ENCODE results near the gene CCDC18. TPM values are rescaled to one million over a fixed set of nuclear protein-coding genes. Genes with fewer than 3 reads are reported as not detected.
"Not testable (repeated sequence)": the region's sequence is repeated elsewhere in the genome, so short reads cannot be mapped to it uniquely, and the experiment has no call there.

Gene CCDC18
- total RNA-seq, 1 experiment from 2014 or later = 7.1 TPM

DNA sequence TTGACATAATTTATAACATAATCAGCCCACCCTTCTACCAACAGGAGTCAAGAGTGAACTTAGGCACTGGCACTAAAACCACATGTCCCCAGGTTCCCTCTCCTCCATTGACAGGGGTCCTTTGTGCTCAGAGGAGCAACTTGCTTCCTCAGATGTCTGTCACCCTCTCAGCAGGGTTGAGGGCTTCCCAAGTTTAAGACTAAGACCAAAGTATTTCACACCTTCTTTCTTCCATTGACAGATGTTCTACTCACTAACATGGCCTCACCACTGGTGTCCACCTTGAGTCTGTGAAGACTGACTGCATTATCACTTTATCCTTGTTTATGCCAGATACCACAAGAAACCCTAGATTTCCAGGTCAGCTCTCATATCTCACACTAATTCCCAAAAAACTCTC, 56.5 kb downstream of the CCDC18 start:
- TF ChIP-seq CTCF (IDR thresholded peaks at IDR 0.05; ENCODE audit: insufficient read depth in 1 of 2, low read depth in 1 of 2, low read length in 1 of 2, severe bottlenecking in 1 of 2, unreplicated experiment in 1 of 2) = no peak
- intact Hi-C loops (cut with micrococcal nuclease; ENCODE audit: unreplicated experiment) = no loop called here
- Mint-ChIP-seq H3K4me3 (ENCODE audit: unreplicated experiment) (no peak overlapping the region), H3K36me3 (ENCODE audit: insufficient read depth, unreplicated experiment) (peaks cover 13% of the 10 kb centered on the region), H3K9me3 (ENCODE audit: unreplicated experiment) (no peaks in the 10 kb centered on the region), H3K27ac (ENCODE audit: unreplicated experiment) (no peak overlapping the region), H3K4me1 (ENCODE audit: low read depth, unreplicated experiment) (no peaks in the 10 kb centered on the region), H3K27me3 (ENCODE audit: insufficient read depth, unreplicated experiment) (no peaks in the 10 kb centered on the region)
- Histone ChIP-seq H3K9me3 (peaks cover 4% of the 10 kb centered on the region; the same call in 1 of the 2 replicates), H3K4me1 (no peaks in the 10 kb centered on the region), H3K4me3 (ENCODE audit: low read depth, low read length) (no peak overlapping the region), H3K27me3 (replicated peaks; ENCODE audit: control insufficient read depth, insufficient read depth, low read length) (no peaks in the 10 kb centered on the region), H3K36me3 (ENCODE audit: control insufficient read depth, insufficient read depth, low read length) (no peaks in the 10 kb centered on the region)
- BruUV-seq (replicated peaks) = no TSS peak
- POLR2A ChIA-PET = no interaction called here
- CTCF ChIA-PET = no interaction called here
- DNase-seq = no peak

DNA sequence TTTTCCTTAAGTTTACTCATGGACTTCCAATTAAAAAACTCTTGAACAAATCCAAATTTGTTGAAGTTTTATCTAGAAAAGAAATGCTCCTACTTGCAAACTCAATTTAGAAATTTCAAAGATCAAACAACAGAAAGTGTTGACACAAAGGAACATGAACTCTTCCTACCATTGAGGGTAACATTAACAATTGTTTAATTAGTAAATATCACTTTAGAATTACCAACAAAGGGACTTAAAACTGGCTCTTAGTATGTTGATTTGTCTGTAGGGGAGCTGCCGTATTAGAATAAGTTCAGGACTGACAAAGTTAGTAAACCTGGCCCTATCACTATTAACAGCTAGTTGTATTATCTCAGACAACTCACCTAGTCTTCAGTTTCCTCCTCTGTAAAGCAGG, 57.9 kb downstream of the CCDC18 start:
- H3K4me3 Mint-ChIP-seq (ENCODE audit: unreplicated experiment) = no peak overlapping the region
- POLR2A ChIA-PET = no interaction called here
- H3K4me1 Mint-ChIP-seq (ENCODE audit: low read depth, unreplicated experiment) = no peaks in the 10 kb centered on the region
- CTCF ChIA-PET = no interaction called here
- peaks cover 2% of the 10 kb centered on the region; the same call in 1 of the 2 replicates for H3K36me3 ChIP-seq (ENCODE audit: control insufficient read depth, insufficient read depth, low read length)
- H3K9me3 Mint-ChIP-seq (ENCODE audit: unreplicated experiment) = peaks cover 3% of the 10 kb centered on the region
- H3K27me3 ChIP-seq (replicated peaks; ENCODE audit: control insufficient read depth, insufficient read depth, low read length) = no peaks in the 10 kb centered on the region
- TF ChIP-seq CTCF (IDR thresholded peaks at IDR 0.05; ENCODE audit: insufficient read depth in 1 of 2, low read depth in 1 of 2, low read length in 1 of 2, severe bottlenecking in 1 of 2, unreplicated experiment in 1 of 2) = no peak
- no TSS peak for BruUV-seq (replicated peaks)
- no peak for DNase-seq
- peaks cover 8% of the 10 kb centered on the region; the same call in 1 of the 2 replicates for H3K9me3 ChIP-seq
- H3K36me3 Mint-ChIP-seq (ENCODE audit: insufficient read depth, unreplicated experiment) = peaks cover 19% of the 10 kb centered on the region
- no peak overlapping the region for H3K4me3 ChIP-seq (ENCODE audit: low read depth, low read length)
- H3K27ac Mint-ChIP-seq (ENCODE audit: unreplicated experiment) = no peak overlapping the region
- H3K4me1 ChIP-seq = no peaks in the 10 kb centered on the region
- H3K27me3 Mint-ChIP-seq (ENCODE audit: insufficient read depth, unreplicated experiment) = no peaks in the 10 kb centered on the region
- intact Hi-C loops (cut with micrococcal nuclease; ENCODE audit: unreplicated experiment) = no loop called here

- CTCF ChIA-PET = no interaction called here
- H3K36me3 Mint-ChIP-seq (ENCODE audit: insufficient read depth, unreplicated experiment) = peaks cover 17% of the 10 kb centered on the region
Measured at GRCh38 chr1:93239863-93240262, 59.3 kb downstream of the CCDC18 start.

DNA sequence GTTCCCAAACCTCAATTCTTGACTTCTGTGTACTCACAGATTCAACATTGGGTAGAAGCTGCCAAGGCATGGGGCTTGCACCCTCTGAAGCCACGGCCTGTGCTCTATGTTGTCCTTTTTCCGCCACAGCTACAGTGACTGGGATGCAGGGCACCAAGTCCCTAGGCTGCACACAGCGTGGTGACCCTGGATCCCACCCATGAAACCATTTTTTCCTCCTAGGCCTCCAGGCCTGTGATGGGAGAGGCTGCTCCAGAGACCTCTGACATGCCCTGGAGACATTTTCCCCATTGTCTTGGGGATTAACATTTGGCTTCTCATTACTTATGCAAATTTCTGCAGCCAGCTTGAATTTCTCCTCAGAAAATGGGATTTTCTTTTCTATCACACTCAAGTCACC, 62.7 kb downstream of the CCDC18 start:
- H3K36me3 ChIP-seq (ENCODE audit: control insufficient read depth, insufficient read depth, low read length); H3K4me3 ChIP-seq (ENCODE audit: low read depth, low read length); H3K9me3 ChIP-seq; H3K27me3 Mint-ChIP-seq (ENCODE audit: insufficient read depth, unreplicated experiment); CTCF ChIA-PET; H3K4me1 ChIP-seq; POLR2A ChIA-PET; H3K27ac Mint-ChIP-seq (ENCODE audit: unreplicated experiment); BruUV-seq (replicated peaks); H3K4me1 Mint-ChIP-seq (ENCODE audit: low read depth, unreplicated experiment); DNase-seq; intact Hi-C loops (cut with micrococcal nuclease; ENCODE audit: unreplicated experiment); H3K4me3 Mint-ChIP-seq (ENCODE audit: unreplicated experiment); H3K27me3 ChIP-seq (replicated peaks; ENCODE audit: control insufficient read depth, insufficient read depth, low read length): not testable (repeated sequence)
- Mint-ChIP-seq H3K36me3 (ENCODE audit: insufficient read depth, unreplicated experiment) (peaks cover 17% of the 10 kb centered on the region), H3K9me3 (ENCODE audit: unreplicated experiment) (peaks cover 10% of the 10 kb centered on the region)

More at GRCh38 chr1:93239863-93240262, 59.3 kb downstream of the CCDC18 start:
- H3K36me3 ChIP-seq (ENCODE audit: control insufficient read depth, insufficient read depth, low read length) = peaks cover 2% of the 10 kb centered on the region; the same call in 1 of the 2 replicates
- intact Hi-C loops (cut with micrococcal nuclease; ENCODE audit: unreplicated experiment) = no loop called here
- H3K4me1 ChIP-seq = no peaks in the 10 kb centered on the region
- H3K4me3 ChIP-seq (ENCODE audit: low read depth, low read length) = no peak overlapping the region
- Mint-ChIP-seq H3K27ac (ENCODE audit: unreplicated experiment) (no peak overlapping the region), H3K9me3 (ENCODE audit: unreplicated experiment) (peaks cover 10% of the 10 kb centered on the region), H3K27me3 (ENCODE audit: insufficient read depth, unreplicated experiment) (no peaks in the 10 kb centered on the region), H3K4me3 (ENCODE audit: unreplicated experiment) (no peak overlapping the region), H3K4me1 (ENCODE audit: low read depth, unreplicated experiment) (no peaks in the 10 kb centered on the region)
- H3K27me3 ChIP-seq (replicated peaks; ENCODE audit: control insufficient read depth, insufficient read depth, low read length) = no peaks in the 10 kb centered on the region
- POLR2A ChIA-PET = no interaction called here
- peaks cover 8% of the 10 kb centered on the region; the same call in 1 of the 2 replicates for H3K9me3 ChIP-seq
- DNase-seq = no peak
- no peak for TF ChIP-seq CTCF (IDR thresholded peaks at IDR 0.05; ENCODE audit: insufficient read depth in 1 of 2, low read depth in 1 of 2, low read length in 1 of 2, severe bottlenecking in 1 of 2, unreplicated experiment in 1 of 2)
- BruUV-seq (replicated peaks) = no TSS peak

Measured in Caco-2 (cell line).